SK-N-MC (cell line): ENCODE measurements around the gene CIDEA.

Experiments used
- EZH2 ChIP-seq: fragments of 200-600 bp; sonication (generic); IDR thresholded peaks from one replicate; pipeline ENCODE4 v1.6.1; 2017; ENCODE audit warnings: antibody characterized with exemption
- FOXP2 ChIP-seq: optimal IDR thresholded peaks from 2 replicates; pipeline ENCODE3; 2011; ENCODE audit warnings: mild to moderate bottlenecking, moderate library complexity; ENCODE audit not compliant: insufficient read depth; ENCODE audit errors: extremely low read length, control extremely low read depth
- POLR2AphosphoS5 ChIP-seq: IDR thresholded peaks from 2 replicates; pipeline ENCODE4 v1.6.1; 2012; ENCODE audit warnings: mild to moderate bottlenecking, low read depth, low read length, borderline replicate concordance

- TF ChIP-seq EZH2 (no peak), POLR2AphosphoS5 (no peak), FOXP2 (no peak)
These were observed 37.5 kb downstream of the CIDEA start for GRCh38 chr18:12291690-12292089.
